HG03025 (cell line): ENCODE results near the gene TSPAN18.
A peak's percentile ranks its signal among the peaks of the same experiment; 100 is the strongest.

Experiments used
- ATAC-seq: cut with Tn5 transposase; IDR thresholded peaks from one replicate; pipeline ENCODE4 v1.9.1; 2021; ENCODE audit warnings: mild to moderate bottlenecking, moderate library complexity; ENCODE audit not compliant: unreplicated experiment, low FRiP score

The TSPAN18 gene

GRCh38 chr11:44858796-44859527, 132.2 kb downstream of the TSPAN18 start:
- no peak for ATAC-seq

DNA sequence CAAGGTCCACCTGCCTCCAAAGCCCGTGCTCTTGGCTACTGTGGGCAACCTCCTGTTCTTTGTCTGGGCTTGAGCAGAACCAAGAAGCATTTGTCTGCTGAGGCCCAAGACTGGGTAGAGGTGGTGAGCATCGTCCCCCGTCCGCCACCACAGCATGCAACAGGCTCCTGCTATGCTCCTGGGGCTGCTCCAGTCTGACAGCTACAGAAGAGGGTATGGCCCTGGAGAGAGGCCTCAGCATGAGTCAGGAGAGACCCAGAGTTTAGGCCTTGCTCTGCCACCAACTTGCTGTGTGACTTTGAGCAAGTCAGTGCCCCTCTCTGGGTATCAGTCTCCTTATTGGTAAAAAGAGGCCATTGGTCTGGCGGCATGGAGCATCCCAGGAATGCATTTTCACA, 132.8 kb downstream of the TSPAN18 start:
- ATAC-seq, result no peak

- ATAC-seq, result no peak
Measured at GRCh38 chr11:44860346-44860745, 133.6 kb downstream of the TSPAN18 start.

DNA sequence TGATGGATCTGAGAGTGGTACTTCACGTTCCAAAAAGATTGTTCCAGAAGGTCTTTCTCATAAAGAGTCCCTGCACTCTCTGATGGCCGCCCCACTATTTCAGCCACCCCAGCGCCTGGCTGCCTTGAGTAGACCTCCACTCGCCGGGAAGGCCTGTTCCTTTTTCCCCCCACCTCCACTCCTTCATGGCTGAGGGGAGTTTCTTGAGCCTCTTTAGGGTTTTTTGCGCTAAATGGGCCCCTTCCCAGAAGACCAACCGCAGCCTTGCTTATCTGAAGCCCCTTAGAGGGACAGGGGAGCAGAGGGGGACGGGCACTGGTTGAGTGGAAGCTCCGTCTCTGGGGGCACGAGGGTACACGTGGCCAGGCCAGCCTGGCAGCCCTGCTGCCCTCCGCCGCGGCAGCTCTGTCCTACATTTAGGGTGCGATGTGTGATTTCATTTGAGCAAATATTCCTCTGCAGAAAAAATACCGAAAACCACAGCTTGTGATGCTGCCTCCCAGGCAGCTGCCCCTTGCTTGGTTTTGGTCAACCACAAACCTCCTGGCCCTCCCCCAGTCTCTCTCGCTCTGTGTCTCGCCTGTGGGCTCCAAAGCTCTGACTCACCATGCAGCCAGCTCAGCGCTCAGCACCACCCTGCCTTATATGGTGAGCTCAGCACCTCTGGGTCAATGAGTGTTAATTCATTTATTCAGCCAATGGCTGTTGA, 135.2 kb downstream of the TSPAN18 start:
- ATAC-seq, result peak; percentile 97

GRCh38 chr11:44862558-44863101, 135.9 kb downstream of the TSPAN18 start:
- ATAC-seq, result peak; percentile 9

DNA sequence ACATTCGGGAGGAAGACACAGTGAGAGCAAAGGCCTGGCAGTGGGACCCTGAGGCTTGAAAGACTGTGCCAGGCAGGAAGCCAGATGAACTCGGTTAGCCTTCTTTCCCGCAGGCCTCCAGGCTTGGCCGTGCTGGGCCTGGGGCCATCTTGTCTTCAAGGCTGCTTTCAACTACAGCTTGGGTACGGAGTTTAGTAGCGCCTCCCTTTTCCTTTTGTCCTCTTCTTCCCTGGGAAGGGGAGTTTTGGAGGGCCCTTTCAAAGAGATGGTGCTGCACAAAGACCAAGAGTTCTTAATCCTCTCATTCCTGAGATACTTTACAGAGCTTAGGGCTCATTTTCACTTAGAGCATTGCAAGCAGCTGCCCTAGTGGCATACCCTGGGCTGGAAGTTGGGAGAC, 136.5 kb downstream of the TSPAN18 start:
- ATAC-seq, result no peak

- no peak for ATAC-seq
Measured at GRCh38 chr11:44865866-44866272, 139.1 kb downstream of the TSPAN18 start.

- no peak for ATAC-seq
Measured at GRCh38 chr11:44866286-44866685, 139.5 kb downstream of the TSPAN18 start.

GRCh38 chr11:44868021-44868420, 141.3 kb downstream of the TSPAN18 start:
- ATAC-seq, result no peak

- ATAC-seq, result no peak
Measured at GRCh38 chr11:44868455-44869421, 142.0 kb downstream of the TSPAN18 start.

GRCh38 chr11:44870181-44870580, 143.4 kb downstream of the TSPAN18 start:
- no peak for ATAC-seq

- ATAC-seq, result no peak
Measured at GRCh38 chr11:44870615-44871176, 143.9 kb downstream of the TSPAN18 start.

- ATAC-seq, result peak; percentile 92
Measured at GRCh38 chr11:44871682-44872081, 144.9 kb downstream of the TSPAN18 start.

DNA sequence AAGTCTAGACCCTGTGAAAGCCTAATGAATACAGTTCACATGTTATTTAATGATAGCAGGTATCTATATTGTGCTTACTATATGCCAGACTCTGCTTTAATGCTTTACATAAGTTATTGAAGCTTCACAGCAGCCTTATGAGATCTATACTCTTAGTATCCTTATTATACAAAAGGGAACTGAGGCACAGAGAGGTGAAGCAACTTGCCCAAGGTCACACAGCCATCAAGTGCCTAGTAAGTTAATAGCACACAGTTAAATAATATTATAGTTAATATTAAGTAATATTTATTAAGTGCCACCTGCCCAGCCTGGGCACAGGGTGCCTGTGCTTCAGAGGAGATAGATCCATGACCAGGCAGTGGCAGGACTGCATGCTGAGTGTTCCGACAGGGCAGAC, 145.8 kb downstream of the TSPAN18 start:
- ATAC-seq, result no peak

DNA sequence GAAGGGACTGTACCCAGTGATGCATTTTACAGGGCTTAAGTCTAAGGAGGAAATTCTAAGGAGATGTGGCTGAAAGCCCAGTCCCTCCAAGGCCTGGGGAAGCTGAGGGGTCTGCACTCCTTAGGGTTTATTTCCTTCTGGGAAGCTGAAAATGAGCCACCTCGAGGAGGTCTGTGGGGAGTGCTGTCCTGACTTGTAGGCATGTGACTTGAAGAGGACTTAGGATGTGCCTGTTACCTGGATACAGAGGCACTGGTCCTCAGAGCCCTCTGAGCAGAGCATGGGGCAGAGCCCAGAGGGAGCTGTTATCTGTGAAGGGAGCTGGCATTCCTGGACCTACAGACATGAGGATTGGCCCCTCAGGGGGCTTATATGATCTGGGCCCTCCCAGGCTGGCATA, 146.8 kb downstream of the TSPAN18 start:
- ATAC-seq, result no peak

DNA sequence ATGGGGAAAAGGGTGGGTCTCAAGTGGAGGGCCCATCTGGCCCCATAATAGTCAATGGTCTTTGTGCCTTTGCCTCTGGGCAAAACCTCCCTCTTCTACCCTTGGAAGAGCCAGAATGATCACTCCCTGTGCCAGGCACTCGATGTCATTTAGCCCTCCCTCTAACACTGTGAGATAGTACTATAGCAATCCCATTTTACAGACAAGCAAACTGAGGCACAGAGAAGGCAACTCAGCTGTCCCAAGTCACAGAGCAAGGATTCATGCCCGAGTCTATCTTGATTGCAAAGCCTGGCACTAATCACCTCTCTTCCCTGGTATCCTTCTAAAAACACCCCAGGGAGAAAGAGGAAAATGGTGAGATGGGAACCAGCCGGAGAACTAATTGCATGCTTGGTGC, 147.5 kb downstream of the TSPAN18 start:
- ATAC-seq, result no peak

- ATAC-seq, result no peak
Measured at GRCh38 chr11:44875037-44875436, 148.3 kb downstream of the TSPAN18 start.

- no peak for ATAC-seq
Measured at GRCh38 chr11:44876194-44876723, 149.5 kb downstream of the TSPAN18 start.

GRCh38 chr11:44876906-44877305, 150.1 kb downstream of the TSPAN18 start:
- no peak for ATAC-seq
